CD4-positive, alpha-beta T cell (primary cell): ENCODE measurements around the gene PROB1. TPM values are rescaled to one million over a fixed set of nuclear protein-coding genes. Genes with fewer than 3 reads are reported as not detected.

Experiments used
- ATAC-seq: fragments of 200-7000 bp; cut with Tn5 transposase; one replicate; pipeline ENCODE4 v1.10.0; 2022; ENCODE audit warnings: mild to moderate bottlenecking; ENCODE audit not compliant: poor library complexity
- CTCF ChIA-PET: fragments of 350-600 bp; sonication (Branson Sonifier 250); formaldehyde crosslinking; loops from one replicate; lab custom pipeline; 2021; ENCODE audit warnings: antibody characterized with exemption, inconsistent platforms; lab: Charles Lee
- POLR2A ChIA-PET: fragments of 350-600 bp; sonication (Branson Sonifier 250); formaldehyde crosslinking; loops from one replicate; lab custom pipeline; 2021; ENCODE audit warnings: antibody characterized with exemption, inconsistent platforms; lab: Charles Lee
- DNase-seq, 14 experiments: peaks; one replicate each; pipeline ENCODE4 v3.0.0-alpha.2; 2013 to 2020; ENCODE audit warnings: mixed read lengths in 2 of 14
- H3K27ac ChIP-seq, 2 donors: one replicate each; pipeline versions ENCODE4 v1.5.1 to v1.7.0; 2013; ENCODE audit warnings: low read length in 2 of 2, low read depth in 1 of 2, mild to moderate bottlenecking in 1 of 2
- H3K27me3 ChIP-seq, 2 experiments: 1 replicate in 1 of 2; 2 replicates in 1 of 2; pipeline versions ENCODE4 v1.6.1 to v1.7.0; 2013; ENCODE audit warnings: low read length in 2 of 2, control low read depth in 1 of 2, mild to moderate bottlenecking in 1 of 2, moderate library complexity in 1 of 2; ENCODE audit not compliant: insufficient read depth in 2 of 2, control insufficient read depth in 1 of 2
- H3K36me3 ChIP-seq: one replicate; pipeline ENCODE4 v1.6.1; 2013; ENCODE audit warnings: low read length, control low read depth; ENCODE audit not compliant: insufficient read depth
- H3K4me1 ChIP-seq: one replicate; pipeline ENCODE4 v1.6.1; 2013; ENCODE audit warnings: low read length, control low read depth; ENCODE audit not compliant: insufficient read depth
- H3K4me3 ChIP-seq: one replicate; pipeline ENCODE4 v1.5.1; 2013; ENCODE audit warnings: mild to moderate bottlenecking, low read length, moderate library complexity
- H3K9me3 ChIP-seq, 2 experiments: 1 replicate in 1 of 2; 2 replicates in 1 of 2; pipeline versions ENCODE4 v1.6.1 to v1.7.0; 2013; ENCODE audit warnings: low read length in 2 of 2, mild to moderate bottlenecking in 2 of 2, control low read depth in 1 of 2, moderate library complexity in 1 of 2; ENCODE audit not compliant: control insufficient read depth in 1 of 2, insufficient read depth in 1 of 2
- H3K27ac Mint-ChIP-seq: one replicate; pipeline ENCODE4 v1.8.0; 2020; ENCODE audit warnings: mixed read lengths
- H3K27me3 Mint-ChIP-seq: one replicate; pipeline ENCODE4 v1.8.0; 2021; ENCODE audit warnings: mixed read lengths
- H3K36me3 Mint-ChIP-seq: one replicate; pipeline ENCODE4 v1.8.0; 2021; ENCODE audit warnings: low read depth, mixed read lengths
- H3K4me1 Mint-ChIP-seq: one replicate; pipeline ENCODE4 v1.8.0; 2021; ENCODE audit warnings: low read depth, mixed read lengths
- H3K4me3 Mint-ChIP-seq: one replicate; pipeline ENCODE4 v1.8.0; 2020; ENCODE audit warnings: mild to moderate bottlenecking, mixed read lengths
- H3K9me3 Mint-ChIP-seq: one replicate; pipeline ENCODE4 v1.8.0; 2020; ENCODE audit warnings: mixed read lengths
- CTCF ChIP-seq: fragments of 200-600 bp; IDR thresholded peaks from one replicate; pipeline ENCODE4 v1.8.0; 2022; ENCODE audit warnings: antibody characterized with exemption, mild to moderate bottlenecking
- intact Hi-C, 2 experiments: fragments of 100-400 bp; cut with DNase I in 1 of 2; cut with micrococcal nuclease in 1 of 2; formaldehyde crosslinking; loops; one replicate each; pipeline versions ENCODE4 v1.15.1 to v1.9.0; 2023 to 2025; cut with DNase I, micrococcal nuclease
- total RNA-seq, 174 experiments: library from RNA in 2 of 174; stranded (reverse) in 2 of 174; gene quantifications; one replicate each; pipeline ENCODE4 v1.2.3 and lab custom pipeline; 2021 to 2026

PROB1 gene
- total RNA-seq, 2 experiments from 2014 or later = 0.25 to 0.41 TPM

DNA sequence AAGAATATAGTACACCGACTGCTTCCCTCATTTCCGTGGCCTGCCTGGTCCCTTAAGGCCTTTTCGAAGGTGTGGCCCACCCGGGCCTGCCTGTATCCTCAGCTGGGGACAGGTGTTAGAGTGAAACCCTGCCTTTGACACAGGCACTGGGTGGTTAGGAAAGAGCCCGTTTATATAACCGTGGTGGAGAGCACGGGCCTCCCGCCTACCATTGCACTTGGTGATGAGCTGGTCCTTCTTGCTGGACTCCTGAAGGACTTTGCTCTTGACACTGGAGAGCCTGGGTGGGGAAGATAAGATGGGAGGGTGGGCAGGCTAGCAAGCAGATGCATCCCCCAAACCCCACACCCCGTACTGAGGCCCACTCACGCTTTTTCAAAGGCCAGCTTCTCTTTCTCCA is 6.6 kb upstream of the PROB1 start:
- DNase-seq (no peak), ATAC-seq (no peak)
- Histone ChIP-seq H3K4me3 (no peak overlapping the region), H3K27ac (no peak overlapping the region), H3K9me3 (no peaks in the 10 kb centered on the region), H3K36me3 (peaks cover 4% of the 10 kb centered on the region), H3K4me1 (peaks cover 21% of the 10 kb centered on the region), H3K27me3 (no peaks in the 10 kb centered on the region)
- no peaks in the 10 kb centered on the region for H3K27me3 Mint-ChIP-seq
- peaks cover 5% of the 10 kb centered on the region for H3K36me3 Mint-ChIP-seq
- intact Hi-C loops = loop anchor here in 1 of 2 experiments (5.0 to 10.0 kb wide), 7 partner anchors 161 to 1067 kb away; partner anchors contain the start of genes CDC25C, CYSTM1, EGR1 and FAM53C
- ChIA-PET CTCF (interaction anchor here (2.7 kb wide), 1 partner anchor 9 kb away, joined by 14 read pairs; no protein-coding TSS in a partner anchor), POLR2A (no interaction called here)
- no peak for TF ChIP-seq CTCF
- H3K9me3 Mint-ChIP-seq = no peaks in the 10 kb centered on the region
- H3K27ac Mint-ChIP-seq = peak overlapping the region; percentile 20
- no peak overlapping the region for H3K4me3 Mint-ChIP-seq
- peaks cover 25% of the 10 kb centered on the region for H3K4me1 Mint-ChIP-seq

GRCh38 chr5:139399501-139400121 is 4.7 kb upstream of the PROB1 start:
- no peak for TF ChIP-seq CTCF
- ATAC-seq (no peak), DNase-seq (no peak)
- H3K27ac Mint-ChIP-seq = no peak overlapping the region
- Histone ChIP-seq H3K9me3 (no peaks in the 10 kb centered on the region), H3K4me3 (no peak overlapping the region), H3K4me1 (peaks cover 18% of the 10 kb centered on the region), H3K27me3 (no peaks in the 10 kb centered on the region), H3K36me3 (peaks cover 4% of the 10 kb centered on the region), H3K27ac (no peak overlapping the region)
- POLR2A ChIA-PET = no interaction called here
- H3K36me3 Mint-ChIP-seq = peaks cover 5% of the 10 kb centered on the region
- H3K27me3 Mint-ChIP-seq = no peaks in the 10 kb centered on the region
- H3K4me1 Mint-ChIP-seq = peaks cover 24% of the 10 kb centered on the region
- CTCF ChIA-PET = no interaction called here
- intact Hi-C loops = loop anchor here in 1 of 2 experiments (5.0 to 10.0 kb wide), 7 partner anchors 163 to 1065 kb away; partner anchors contain the start of genes CDC25C, CYSTM1, EGR1 and FAM53C
- no peak overlapping the region for H3K4me3 Mint-ChIP-seq
- no peaks in the 10 kb centered on the region for H3K9me3 Mint-ChIP-seq

DNA sequence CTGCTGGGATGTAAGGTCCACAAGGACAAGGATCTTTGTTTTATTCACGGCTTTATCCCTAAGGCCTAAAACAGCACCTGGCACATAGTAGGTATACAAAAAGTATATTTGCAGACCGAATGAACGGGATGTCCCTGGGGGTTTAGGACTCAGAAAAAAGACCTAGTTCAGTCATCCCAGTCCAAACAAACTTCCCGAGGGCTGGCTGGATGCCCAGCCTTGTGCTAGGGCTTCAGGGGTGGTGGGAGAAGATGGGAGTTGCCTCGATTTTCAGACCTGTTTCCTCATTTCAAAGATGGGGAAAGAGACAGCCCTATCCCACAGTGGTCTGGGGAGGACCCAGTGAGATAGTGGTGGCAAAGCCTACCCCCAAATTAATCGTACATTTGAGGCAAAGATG is 3.0 kb upstream of the PROB1 start:
- no peaks in the 10 kb centered on the region for H3K27me3 Mint-ChIP-seq
- H3K27ac Mint-ChIP-seq = no peak overlapping the region
- Histone ChIP-seq H3K9me3 (no peaks in the 10 kb centered on the region), H3K27me3 (peaks cover 0 to 6% of the 10 kb centered on the region in 2 experiments), H3K4me3 (no peak overlapping the region), H3K36me3 (peaks cover 4% of the 10 kb centered on the region), H3K27ac (no peak overlapping the region), H3K4me1 (peaks cover 20% of the 10 kb centered on the region)
- no peak for DNase-seq
- H3K36me3 Mint-ChIP-seq = no peaks in the 10 kb centered on the region
- H3K4me1 Mint-ChIP-seq = peaks cover 11% of the 10 kb centered on the region
- ChIA-PET CTCF (no interaction called here), POLR2A (no interaction called here)
- no peak overlapping the region for H3K4me3 Mint-ChIP-seq
- intact Hi-C loops = no loop called here
- ATAC-seq = no peak
- no peaks in the 10 kb centered on the region for H3K9me3 Mint-ChIP-seq
- no peak for TF ChIP-seq CTCF
